IMR-90 (cell line): ENCODE results near the gene IGFBP3. TPM values are rescaled to one million over a fixed set of nuclear protein-coding genes. Genes with fewer than 3 reads are reported as not detected.

Experiments
- ATAC-seq: fragments of 200-7000 bp; cut with Tn5 transposase; 2 replicates; pipeline ENCODE4 v1.9.1; 2020; ENCODE audit warnings: low read depth, mild to moderate bottlenecking, moderate library complexity
- BruUV-seq: library from RNA; stranded (reverse); fragments of 400-500 nt; replicated peaks from 2 replicates; lab custom pipeline; 2021; lab: Mats Ljungman, UMichigan
- CTCF ChIA-PET: fragments of 300-600 bp; formaldehyde crosslinking; extraction: SDS; loops from one replicate; lab custom pipeline; 2021; ENCODE audit warnings: antibody characterized with exemption; lab: Yijun Ruan, JAX
- POLR2A ChIA-PET: fragments of 300-600 bp; sonication (Branson Sonifier 250); formaldehyde crosslinking; loops from one replicate; lab custom pipeline; 2022; ENCODE audit warnings: antibody characterized with exemption; ENCODE audit not compliant: unreplicated experiment; lab: Charles Lee
- DNase-seq: peaks from one replicate; pipeline ENCODE4 v3.0.0; 2013
- H2AFZ ChIP-seq: replicated peaks from 2 replicates; pipeline ENCODE3; 2013; ENCODE audit warnings: low read length, mild to moderate bottlenecking; ENCODE audit not compliant: poor library complexity
- H2AK5ac ChIP-seq: 2 replicates; pipeline ENCODE4 v1.6.1; 2013; ENCODE audit warnings: low read depth, low read length, inconsistent platforms
- H2AK9ac ChIP-seq: replicated peaks from 2 replicates; pipeline ENCODE3; 2013; ENCODE audit warnings: mild to moderate bottlenecking, low read depth, low read length, moderate library complexity; ENCODE audit not compliant: poor library complexity
- H2BK120ac ChIP-seq: 2 replicates; pipeline ENCODE4 v1.6.1; 2013; ENCODE audit warnings: low read depth, low read length, inconsistent platforms
- H2BK15ac ChIP-seq: 3 replicates; pipeline ENCODE4 v1.6.1; 2013; ENCODE audit warnings: low read depth, low read length, inconsistent platforms
- H2BK20ac ChIP-seq: 2 replicates; pipeline ENCODE4 v1.6.1; 2013; ENCODE audit warnings: low read depth, mild to moderate bottlenecking, inconsistent platforms, low read length, moderate library complexity
- H2BK5ac ChIP-seq: 2 replicates; pipeline ENCODE4 v1.6.1; 2013; ENCODE audit warnings: mild to moderate bottlenecking, low read depth, low read length, inconsistent platforms; ENCODE audit not compliant: poor library complexity, severe bottlenecking
- H3K14ac ChIP-seq: replicated peaks from 2 replicates; pipeline ENCODE4 v1.6.1; 2013; ENCODE audit warnings: low read depth, low read length, inconsistent platforms
- H3K18ac ChIP-seq: 2 replicates; pipeline ENCODE4 v1.6.1; 2013; ENCODE audit warnings: low read depth, low read length, control low read depth
- H3K23ac ChIP-seq: 2 replicates; pipeline ENCODE4 v1.6.1; 2013; ENCODE audit warnings: low read depth, low read length, inconsistent platforms
- H3K27ac ChIP-seq: 2 replicates; pipeline ENCODE4 v1.5.1; 2013; ENCODE audit warnings: mild to moderate bottlenecking, control low read depth, low read length; ENCODE audit not compliant: insufficient read depth
- H3K27me3 ChIP-seq: 2 replicates; pipeline ENCODE4 v1.6.1; 2013; ENCODE audit warnings: low read length; ENCODE audit not compliant: control insufficient read depth, insufficient read depth
- H3K36me3 ChIP-seq: 2 replicates; pipeline ENCODE4 v1.6.1; 2013; ENCODE audit warnings: low read length, mixed read lengths; ENCODE audit not compliant: control insufficient read depth, insufficient read depth
- H3K4ac ChIP-seq: 2 replicates; pipeline ENCODE4 v1.6.1; 2013; ENCODE audit warnings: low read depth, low read length, inconsistent platforms
- H3K4me1 ChIP-seq: 2 replicates; pipeline ENCODE4 v1.6.1; 2013; ENCODE audit warnings: low read length, mixed read lengths; ENCODE audit not compliant: control insufficient read depth, insufficient read depth
- H3K4me2 ChIP-seq: 2 replicates; pipeline ENCODE4 v1.6.1; 2013; ENCODE audit warnings: low read depth, mild to moderate bottlenecking, control low read depth, low read length, moderate library complexity
- H3K4me3 ChIP-seq: 2 replicates; pipeline ENCODE4 v1.5.1; 2013; ENCODE audit warnings: low read depth, mild to moderate bottlenecking, control low read depth, low read length, moderate library complexity; ENCODE audit not compliant: insufficient read depth
- H3K56ac ChIP-seq: 2 replicates; pipeline ENCODE4 v1.6.1; 2013; ENCODE audit warnings: low read length, inconsistent platforms; ENCODE audit not compliant: insufficient read depth; ENCODE audit errors: extremely low read depth
- H3K79me1 ChIP-seq, 2 experiments: 2 replicates each; pipeline ENCODE4 v1.6.1; 2013; ENCODE audit warnings: low read length in 2 of 2, inconsistent platforms in 1 of 2, low read depth in 1 of 2
- H3K9ac ChIP-seq: 2 replicates; pipeline ENCODE4 v1.6.1; 2013; ENCODE audit warnings: low read depth, low read length, control low read depth
- H3K9me1 ChIP-seq: 2 replicates; pipeline ENCODE4 v1.6.1; 2013; ENCODE audit warnings: low read length, inconsistent platforms; ENCODE audit not compliant: insufficient read depth
- H3K9me3 ChIP-seq: 2 replicates; pipeline ENCODE4 v1.6.1; 2013; ENCODE audit warnings: low read length; ENCODE audit not compliant: control insufficient read depth, insufficient read depth
- H4K20me1 ChIP-seq: 2 replicates; pipeline ENCODE4 v1.6.1; 2013; ENCODE audit warnings: low read length, inconsistent platforms; ENCODE audit not compliant: insufficient read depth
- H4K5ac ChIP-seq: 2 replicates; pipeline ENCODE4 v1.6.1; 2013; ENCODE audit warnings: mild to moderate bottlenecking, low read depth, low read length, control low read depth
- H4K8ac ChIP-seq, 2 experiments: 2 replicates each; pipeline ENCODE4 v1.6.1; 2013; ENCODE audit warnings: low read depth in 2 of 2, low read length in 2 of 2, control low read depth in 1 of 2, inconsistent platforms in 1 of 2
- H4K91ac ChIP-seq: 2 replicates; pipeline ENCODE4 v1.6.1; 2013; ENCODE audit warnings: low read depth, low read length, inconsistent platforms; ENCODE audit not compliant: insufficient read depth
- USF2 ChIP-seq: fragments of 150-350 bp; IDR thresholded peaks from 2 replicates; pipeline ENCODE4 v1.6.1; 2017; ENCODE audit warnings: mild to moderate bottlenecking, antibody characterized with exemption, low read length, low read depth
- WGBS, 2 experiments: methylation state at CpG; one replicate each; pipeline versions ENCODE4 v1.1.5 to v1.1.7; 2013; ENCODE audit warnings: missing lambda C conversion rate in 2 of 2; ENCODE audit not compliant: insufficient read length in 1 of 2; ENCODE audit errors: extremely low coverage in 2 of 2; 5-methylcytosine and 5-hydroxymethylcytosine counted together
- dilution Hi-C: fragments of 300-500 bp; cut with HindIII; formaldehyde crosslinking; loops from one replicate; pipeline ENCODE4 v1.14.3; 2018; ENCODE audit warnings: low sequenced_read_pairs; ENCODE audit not compliant: unreplicated experiment
- in situ Hi-C: fragments of 300-500 bp; cut with MboI; formaldehyde crosslinking; loops from 3 replicates; pipeline ENCODE4 v1.14.3; 2019; ENCODE audit warnings: low sequenced_read_pairs, inconsistent platforms, mixed read lengths
- intact Hi-C: fragments of 100-400 bp; cut with micrococcal nuclease; formaldehyde crosslinking; loops from 2 replicates; pipeline ENCODE4 v1.10.0; 2022
- polyA plus RNA-seq, 3 experiments: library from polyadenylated mRNA; depleted of rRNA; stranded (reverse); fragments of >200 nt; gene quantifications; 2 replicates each; pipeline ENCODE4 v1.2.3, GENCODE V29; 2012; ENCODE audit warnings: low replicate concordance in 1 of 3
- total RNA-seq: library from RNA; depleted of rRNA; stranded (reverse); fragments of >200 nt; gene quantifications from 2 replicates; pipeline ENCODE4 v1.2.3, GENCODE V29; 2012

The IGFBP3 gene
- total and polyA plus RNA-seq, 2 of the 4 experiments (the other 2 are of a cell fraction), result 272 to 601 TPM

GRCh38 chr7:45967591-45968157, 46.6 kb upstream of the IGFBP3 start:
- Histone ChIP-seq H4K20me1 (no peaks in the 10 kb centered on the region), H3K4ac (0 out of 2 replicates have a peak overlapping the region, but pooled peaks have one; percentile 7), H4K8ac (no peak overlapping the region), H3K9me1 (peaks cover 4% of the 10 kb centered on the region; the same call in 1 of the 2 replicates), H3K4me1 (no peaks in the 10 kb centered on the region; the same call in 1 of the 2 replicates), H2BK20ac (0 out of 2 replicates have a peak overlapping the region, but pooled peaks have one; percentile 10), H3K27ac (no peak overlapping the region), H2BK5ac (no peak overlapping the region), H2AK9ac (no peak overlapping the region), H3K36me3 (no peaks in the 10 kb centered on the region), H3K79me1 (no peaks in the 10 kb centered on the region), H3K14ac (no peak overlapping the region), H2BK120ac (no peak overlapping the region; the same call in 1 of the 2 replicates), H2AFZ (peak overlapping the region; percentile 18), H3K4me2 (no peak overlapping the region), H3K27me3 (no peaks in the 10 kb centered on the region), H2BK15ac (no peak overlapping the region; the same call in 2 of the 3 replicates), H2AK5ac (peak overlapping the region; percentile 66; the same call in 1 of the 2 replicates), H3K9me3 (no peaks in the 10 kb centered on the region), H3K56ac (no peak overlapping the region), H4K91ac (peak overlapping the region; percentile 56; the same call in 1 of the 2 replicates), H3K23ac (no peak overlapping the region), H3K9ac (no peak overlapping the region), H4K5ac (peak overlapping the region; percentile 17; the same call in 1 of the 2 replicates), H3K18ac (no peak overlapping the region), H3K4me3 (no peak overlapping the region)
- CTCF ChIA-PET, result interaction anchor here (0.6 kb wide), 1 partner anchor 277 kb away, joined by 3 read pairs; no protein-coding TSS in a partner anchor
- TF ChIP-seq USF2, result no peak
- intact Hi-C loops, result no loop called here
- BruUV-seq, result no TSS peak
- POLR2A ChIA-PET, result no interaction called here
- dilution Hi-C loops, result no loop called here
- DNase-seq (no peak), ATAC-seq (no peak)
- in situ Hi-C loops, result no loop called here
- 100% methylated on average over 1 of the region's 5 CpGs; no CpG with 5 or more reads in 1 of the 2 experiments for WGBS, 2 experiments
